Diencephalon (tissue), 1 donor: ENCODE data around the gene OR2F2. TPM values are rescaled to one million over a fixed set of nuclear protein-coding genes. Genes with fewer than 3 reads are reported as not detected.

ENCODE experiments used
- total RNA-seq: library from RNA; depleted of rRNA; stranded (reverse); fragments of >200 nt; gene quantifications from one replicate; pipeline ENCODE4 v1.2.3, GENCODE V29; 2014

Gene OR2F2, protein sequence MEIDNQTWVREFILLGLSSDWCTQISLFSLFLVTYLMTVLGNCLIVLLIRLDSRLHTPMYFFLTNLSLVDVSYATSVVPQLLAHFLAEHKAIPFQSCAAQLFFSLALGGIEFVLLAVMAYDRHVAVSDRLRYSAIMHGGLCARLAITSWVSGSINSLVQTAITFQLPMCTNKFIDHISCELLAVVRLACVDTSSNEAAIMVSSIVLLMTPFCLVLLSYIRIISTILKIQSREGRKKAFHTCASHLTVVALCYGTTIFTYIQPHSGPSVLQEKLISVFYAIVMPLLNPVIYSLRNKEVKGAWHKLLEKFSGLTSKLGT
- not detected for total RNA-seq

DNA sequence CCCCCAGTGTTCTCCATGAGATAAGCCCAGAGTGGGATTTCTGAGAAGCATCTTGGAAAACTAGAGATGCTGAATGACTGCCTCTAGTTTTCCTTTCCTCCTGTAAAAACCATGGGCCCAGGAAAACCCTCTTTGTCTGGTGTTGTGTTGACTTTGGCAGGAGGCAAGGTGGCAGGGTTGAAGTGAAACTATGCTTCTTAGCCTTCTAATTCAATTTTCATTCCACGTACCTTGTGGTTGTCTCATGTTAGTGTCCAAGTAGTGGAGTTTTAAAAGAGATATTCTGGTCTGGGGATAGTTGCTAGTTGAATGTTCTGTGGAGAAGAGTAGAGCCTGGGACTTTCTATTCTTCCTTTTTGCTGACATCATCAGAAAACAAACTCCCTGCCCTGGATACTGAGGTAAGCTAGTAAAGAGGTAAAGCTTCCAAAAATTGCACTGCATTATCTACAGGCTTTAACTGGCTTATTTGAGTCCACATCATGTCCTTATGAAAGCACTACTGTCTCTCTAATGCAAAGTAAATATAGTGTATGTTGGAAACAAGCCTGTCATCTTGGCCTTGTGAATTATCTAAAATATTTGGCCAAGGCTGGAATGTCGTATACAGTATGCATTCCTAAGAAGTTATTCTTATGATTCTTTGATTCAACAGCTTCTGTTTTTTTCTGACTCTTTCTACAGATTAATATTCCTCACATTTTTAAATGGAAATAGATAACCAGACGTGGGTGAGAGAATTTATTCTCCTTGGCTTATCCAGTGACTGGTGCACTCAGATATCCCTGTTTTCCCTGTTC is at the start of gene OR2F2:
Gene OR2F2 (plus strand): TSS at position 708 of the 800 bp plus-strand sequence. CDS start 0 bp downstream, at position 708.

DNA sequence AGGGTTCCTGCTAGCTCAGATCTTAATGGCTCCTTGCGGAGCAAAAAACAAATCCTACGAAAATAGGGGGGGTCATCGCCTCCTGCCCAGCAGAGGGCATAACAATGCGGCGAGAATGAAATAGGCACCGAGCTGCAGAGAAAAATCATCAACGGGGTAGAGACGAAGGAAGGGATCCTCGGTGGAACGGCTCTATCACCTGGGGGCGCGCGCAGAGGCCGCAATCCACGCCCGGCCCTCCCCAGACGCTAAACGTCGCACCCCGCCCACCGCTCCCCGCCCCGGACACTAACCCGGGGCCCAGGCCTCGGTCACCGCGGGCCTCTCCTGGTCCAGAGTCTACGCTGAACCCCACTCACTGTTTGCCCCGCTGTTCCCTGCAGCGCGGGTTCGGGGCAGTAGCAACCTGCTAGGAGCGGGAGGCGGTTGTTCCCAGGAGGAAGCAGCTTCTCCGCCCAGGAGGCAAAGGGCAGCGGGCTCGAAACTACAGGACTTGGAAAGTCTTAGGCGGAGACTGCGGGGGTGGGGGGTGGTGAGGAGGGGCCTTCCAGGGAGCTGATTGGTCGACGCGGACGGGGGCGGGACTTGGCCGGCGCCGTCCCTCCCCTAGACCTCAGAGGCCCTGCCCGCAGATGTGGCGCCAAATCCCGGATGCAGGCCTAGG is 33.2 kb upstream of the OR2F2 start, which contains the start of gene TCAF1:
Gene TCAF1 (minus strand): TSS at position 509 of the 664 bp plus-strand sequence. CDS start 25,568 bp downstream, outside the sequence.

DNA sequence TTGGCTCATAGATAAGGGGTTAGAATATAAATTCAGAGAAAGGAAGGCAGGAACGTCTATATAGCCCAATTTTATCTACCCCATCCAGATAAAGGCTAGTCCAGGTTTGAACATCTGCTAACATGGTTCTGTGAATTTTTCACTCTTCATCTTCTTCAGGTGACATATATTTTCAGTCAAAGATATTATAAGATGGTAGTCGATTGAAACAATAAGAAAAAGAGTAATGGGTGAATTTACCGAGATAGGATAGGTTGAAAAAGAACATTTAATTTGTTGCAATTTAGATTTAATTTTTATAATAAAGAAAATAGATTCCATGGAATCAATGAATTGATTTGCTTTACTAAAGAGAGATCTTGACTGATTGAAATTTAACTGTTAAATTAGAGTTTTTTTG is 19.5 kb downstream of the OR2F2 start, which contains the start of gene OR2F1:
Gene OR2F1 (plus strand): TSS at position 301 of the 400 bp plus-strand sequence. CDS start 5,127 bp downstream, outside the sequence.

Other genes with a start within 250 kb of the OR2F2 start
- not detected for gene CTAGE6, start 177.5 kb upstream of the OR2F2 start, total RNA-seq
- gene TCAF1, start 33.1 kb upstream of the OR2F2 start, total RNA-seq = 180 TPM
- gene OR2F1, start 19.6 kb downstream of the OR2F2 start, total RNA-seq = not detected
- not detected for gene OR6B1, start 65.1 kb downstream of the OR2F2 start, total RNA-seq
- gene OR2A5, start 113.7 kb downstream of the OR2F2 start, total RNA-seq = not detected
- gene OR2A25, start 134.6 kb downstream of the OR2F2 start, total RNA-seq = not detected
- not detected for gene OR2A12, start 151.0 kb downstream of the OR2F2 start, total RNA-seq
- gene OR2A2, start 174.3 kb downstream of the OR2F2 start, total RNA-seq = not detected
- gene OR2A14, start 187.9 kb downstream of the OR2F2 start, total RNA-seq = not detected
- 1.2 TPM for gene CTAGE4, start 248.2 kb downstream of the OR2F2 start, total RNA-seq